Measurements from ENCODE around the gene GPR61. TPM values are rescaled to one million over a fixed set of nuclear protein-coding genes. Genes with fewer than 3 reads are reported as not detected.

GPR61 gene
- total and polyA plus RNA-seq, 9 of the 15 experiments (the other 6 are each of a cell fraction or from before 2014, with no cell fraction given), result 0.04 to 1.1 (median 0.25) TPM; not detected in 4

GRCh38 chr1:109493805-109494539 is 45.7 kb upstream of the GPR61 start, which contains the start of gene CYB561D1 (continued):
- no peak for TF ChIP-seq ATF3 (IDR thresholded peaks at IDR 0.05)
- no peak for TF ChIP-seq ATF3 (CRISPR knock-in tag; conservative IDR thresholded peaks at IDR 0.05)
- no peak for TF ChIP-seq ZBTB49 (CRISPR knock-in tag; IDR thresholded peaks at IDR 0.05; ENCODE audit: borderline replicate concordance)
- TF ChIP-seq ZNF324 (CRISPR knock-in tag; IDR thresholded peaks at IDR 0.05), result no peak
- peak; percentile 67; the same call in 1 of the 2 replicates for TF ChIP-seq HLTF (IDR thresholded peaks at IDR 0.05)
- no peak for TF ChIP-seq ZNF41 (CRISPR knock-in tag; conservative IDR thresholded peaks at IDR 0.05)
- no peak for TF ChIP-seq TSC22D4 (tag; IDR thresholded peaks at IDR 0.05)
- TF ChIP-seq ZBTB26 (CRISPR knock-in tag; IDR thresholded peaks at IDR 0.05), result no peak
- no peak for TF ChIP-seq TAF9B (IDR thresholded peaks at IDR 0.05; ENCODE audit: partially characterized antibody)
- no peak for TF ChIP-seq ZNF253 (CRISPR knock-in tag; conservative IDR thresholded peaks at IDR 0.05)
- TF ChIP-seq TCF3 (CRISPR knock-in tag; IDR thresholded peaks at IDR 0.05), result peak; percentile 14; the same call in 1 of the 2 replicates
- TF ChIP-seq DIDO1 (tag; IDR thresholded peaks at IDR 0.05; ENCODE audit: low read depth), result peak; percentile 83
- peak; percentile 74 for TF ChIP-seq GMEB1 (CRISPR knock-in tag; IDR thresholded peaks at IDR 0.05)
- no peak; the same call in 1 of the 2 replicates for TF ChIP-seq SMARCE1 (IDR thresholded peaks at IDR 0.05)
- peak; percentile 76; the same call in 1 of the 2 replicates for TF ChIP-seq RREB1 (CRISPR knock-in tag; IDR thresholded peaks at IDR 0.05)
- no peak for TF ChIP-seq EP300 (IDR thresholded peaks at IDR 0.05; ENCODE audit: low read length)

All from K562 (cell line).